NCI-H2029 treated with DMSO at 0.1 percent for 48 hours (cell line): Measurements from ENCODE around the gene NPM1.

Source experiments
- DNase-seq: peaks from one replicate; lab custom pipeline; 2025; lab: John Stamatoyannopoulos, UW

NPM1 gene

DNA sequence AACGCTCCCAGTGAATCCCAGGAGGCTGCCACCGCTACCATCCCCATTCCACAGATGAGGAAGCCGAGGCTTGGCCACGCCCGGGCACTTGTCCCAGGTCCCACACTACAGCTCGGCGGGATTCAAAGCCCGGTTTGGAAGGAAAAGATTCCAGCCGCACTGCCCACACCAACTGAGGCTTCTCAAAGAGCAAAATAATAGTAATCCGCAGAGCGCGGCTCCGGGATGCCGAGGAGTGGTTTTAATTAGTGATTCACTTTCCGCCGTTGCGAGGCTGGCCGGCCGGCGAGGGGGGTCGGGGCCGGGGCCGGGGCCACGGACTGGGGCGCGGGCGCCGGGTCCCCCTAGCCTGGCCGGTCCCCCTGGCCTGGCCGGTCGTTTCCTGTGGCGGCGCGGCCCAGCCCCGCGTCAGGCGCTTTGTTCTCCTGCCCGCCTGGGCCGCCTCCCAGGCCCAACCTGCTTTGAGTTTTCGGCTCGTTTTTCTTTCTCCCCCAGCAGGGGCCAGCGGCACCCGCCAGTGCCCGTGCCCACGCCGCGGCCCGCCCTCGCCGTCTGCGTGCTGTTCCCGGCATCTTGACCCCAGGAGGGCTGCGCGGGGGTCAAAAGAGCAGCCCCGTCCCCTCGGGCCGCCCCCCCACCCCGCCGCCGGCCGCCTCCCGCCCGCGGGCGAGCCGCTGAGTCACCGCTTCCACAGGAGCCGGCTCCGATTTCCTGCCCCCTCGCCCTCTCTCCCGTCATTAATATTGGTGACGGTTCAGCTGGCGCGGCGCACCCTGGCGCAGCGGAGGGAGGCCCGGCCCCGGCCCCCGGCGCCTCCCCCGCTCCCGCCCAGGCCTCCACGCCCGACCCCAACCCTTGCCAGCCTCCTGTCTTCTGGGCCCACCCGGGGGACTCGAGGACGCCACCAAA is 63.0 kb downstream of the NPM1 start:
- peak; percentile 4 for DNase-seq

DNA sequence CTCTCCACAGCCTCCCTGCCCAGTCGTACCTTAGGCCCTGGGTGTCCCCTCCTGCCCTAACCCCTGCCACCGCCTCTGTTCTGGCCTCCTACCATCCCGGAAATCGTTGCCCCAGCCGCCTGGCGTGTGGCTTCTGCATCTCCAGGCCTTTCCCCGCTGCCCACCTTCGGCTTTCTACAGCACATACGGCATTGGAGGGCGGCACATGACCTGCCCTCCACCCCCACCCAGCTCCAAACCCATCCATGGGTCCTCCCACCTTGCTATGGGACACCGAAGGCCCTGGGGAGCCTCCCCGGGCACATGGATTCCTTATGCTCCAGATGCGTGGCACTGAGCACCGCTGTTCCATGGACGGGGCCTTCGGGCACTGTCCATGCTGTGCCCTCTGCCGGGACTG is 63.8 kb downstream of the NPM1 start:
- DNase-seq = no peak

DNA sequence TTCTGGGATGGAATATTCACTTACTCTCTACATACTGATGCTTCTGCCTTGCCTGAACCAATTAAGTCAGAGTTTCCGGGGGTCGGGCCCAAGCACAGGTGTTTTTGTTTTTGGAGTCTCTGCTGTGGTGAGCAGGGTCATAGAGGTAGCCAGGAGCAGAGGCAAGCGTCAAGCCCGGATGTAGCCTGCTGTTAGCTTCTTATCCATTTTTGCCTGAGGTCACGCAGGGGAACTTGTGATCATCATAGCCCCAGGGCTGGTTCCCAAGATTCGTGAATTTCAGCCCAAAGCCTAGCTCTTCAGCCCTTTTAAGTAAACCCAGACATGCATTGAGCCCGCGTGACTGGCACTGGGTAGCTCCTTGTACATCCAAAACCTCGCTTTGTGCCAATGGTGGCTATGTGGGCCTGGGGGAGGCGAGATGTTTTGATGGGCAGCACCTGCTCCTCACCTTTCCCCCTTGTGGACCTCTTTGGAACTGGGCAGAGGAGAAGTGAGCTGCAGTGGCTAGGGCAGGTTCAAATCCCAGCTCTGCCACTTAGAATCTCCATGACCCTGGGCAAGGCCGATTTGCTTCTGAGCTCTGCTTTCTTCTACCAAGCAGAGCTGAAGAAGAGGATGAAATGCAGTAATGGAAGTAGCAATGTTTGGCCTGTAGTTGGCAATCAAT is 65.5 kb downstream of the NPM1 start:
- DNase-seq = no peak

DNA sequence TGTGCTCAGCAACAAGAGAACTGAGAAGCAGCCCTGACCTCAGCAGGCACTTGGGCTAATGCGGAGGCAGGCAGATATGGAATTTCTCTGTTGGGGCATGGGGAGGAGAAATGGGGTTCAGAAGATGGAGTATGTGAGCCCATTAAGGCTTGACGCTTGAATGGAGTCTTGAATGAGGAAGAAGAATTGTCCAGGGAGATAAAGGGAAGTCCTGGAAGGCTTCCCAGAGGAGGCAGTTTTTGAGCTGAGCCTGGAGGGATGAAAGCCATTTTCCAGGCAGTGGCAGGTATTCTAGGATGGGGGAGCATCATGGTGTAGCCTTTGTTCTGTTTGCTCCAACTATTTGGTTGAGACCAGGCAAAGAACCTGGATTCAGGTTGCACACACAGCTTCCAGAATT is 66.3 kb downstream of the NPM1 start:
- no peak for DNase-seq

DNA sequence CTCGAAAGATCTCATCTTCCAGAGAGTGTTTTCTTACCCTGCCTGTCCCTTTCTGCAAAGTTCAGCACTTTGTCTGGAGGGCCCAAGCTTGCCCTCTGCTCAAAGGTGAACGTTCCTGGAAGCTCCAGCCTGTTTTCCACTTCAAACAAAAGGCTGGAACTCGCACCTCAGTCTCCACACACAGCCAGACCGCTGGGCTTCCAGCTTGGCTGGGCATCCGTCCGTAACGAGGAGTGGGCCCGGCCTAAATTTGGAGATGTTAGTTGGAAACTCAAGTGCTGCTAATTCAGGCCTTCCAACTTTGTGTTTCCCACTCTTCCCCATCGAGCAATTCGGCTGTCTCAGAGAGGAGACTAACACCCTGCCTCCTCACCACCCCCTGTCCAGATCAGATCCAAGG is 66.9 kb downstream of the NPM1 start:
- DNase-seq = no peak

DNA sequence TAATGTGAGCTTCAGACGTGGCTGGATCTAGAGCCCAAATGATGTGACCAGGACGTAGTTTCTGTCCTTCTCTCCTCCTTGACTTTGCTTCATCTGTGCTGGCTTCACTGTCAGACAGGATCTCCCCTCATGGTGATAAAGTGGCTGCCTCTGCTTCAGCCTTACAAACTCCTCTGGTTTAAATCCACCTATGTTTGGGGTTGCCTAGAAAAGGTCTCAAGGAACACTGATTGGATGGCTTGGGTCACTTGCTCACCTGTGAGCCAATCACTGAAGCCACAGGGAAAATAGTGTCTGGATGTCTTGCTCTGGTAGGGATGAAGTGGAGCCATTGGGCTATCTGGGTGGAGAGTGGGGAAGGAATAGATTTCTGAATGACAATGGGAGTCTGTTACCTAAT is 67.9 kb downstream of the NPM1 start:
- DNase-seq = no peak

DNA sequence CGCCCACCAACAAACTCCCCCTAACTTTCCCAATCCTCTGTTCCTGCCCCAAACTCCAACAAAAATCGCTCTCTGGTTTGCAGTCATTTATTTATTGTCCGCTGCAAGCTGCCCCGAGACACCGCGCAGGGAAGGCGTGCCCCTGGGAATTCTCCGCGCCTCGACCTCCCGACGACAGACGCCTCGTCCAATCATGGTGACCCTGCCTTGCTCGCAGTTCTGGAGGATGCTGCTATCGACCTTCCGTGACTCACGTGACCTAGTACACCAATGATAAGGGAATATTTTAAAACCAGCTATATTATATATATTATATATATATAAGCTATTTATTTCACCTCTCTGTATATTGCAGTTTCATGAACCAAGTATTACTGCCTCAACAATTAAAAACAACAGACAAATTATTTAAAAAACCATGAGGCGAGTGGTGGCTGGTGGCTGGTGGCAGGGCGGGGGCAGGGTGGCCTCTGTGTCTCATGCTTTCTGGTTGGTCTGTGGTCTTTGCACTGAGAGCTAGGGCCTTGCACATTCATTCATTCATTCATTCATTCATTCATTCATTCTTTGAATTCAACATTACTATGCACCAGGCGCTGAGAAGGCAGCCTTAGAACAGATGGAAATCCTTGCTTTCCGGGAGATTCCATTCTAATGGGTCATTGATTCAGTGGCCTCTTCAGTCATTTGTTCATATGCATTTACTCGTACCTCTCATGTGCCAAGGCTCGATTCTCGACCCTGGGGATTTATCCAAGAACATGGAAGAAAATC is 69.7 kb downstream of the NPM1 start:
- no peak for DNase-seq

DNA sequence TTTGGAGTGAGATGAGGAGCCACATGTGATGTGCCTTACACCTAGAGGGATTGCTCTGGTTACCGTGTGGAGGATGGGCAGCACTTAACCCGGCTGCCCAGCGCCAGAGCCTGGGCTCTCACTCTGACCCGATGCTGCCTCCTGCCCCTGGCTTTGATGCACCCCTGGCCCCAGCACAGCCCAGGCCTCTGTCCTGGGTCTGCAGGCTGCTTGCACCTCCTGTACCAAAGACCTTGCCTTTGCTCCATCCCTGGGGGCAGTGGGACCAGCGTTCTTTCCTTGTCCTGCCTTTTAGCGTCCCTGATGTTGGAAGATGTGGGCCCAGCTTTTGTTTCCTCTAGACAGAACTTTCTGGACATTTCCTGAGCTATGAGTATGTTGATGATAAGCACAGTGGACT is 72.2 kb downstream of the NPM1 start:
- no peak for DNase-seq
